ENCODE results near the gene TMEM207.

The TMEM207 gene

GRCh38 chr3:190385731-190386688 lies 63.7 kb downstream of the TMEM207 start:
- DNase-seq (ENCODE audit: low spot score), result no peak

- DNase-seq (ENCODE audit: low spot score), result peak; percentile 15
These were observed 65.4 kb downstream of the TMEM207 start for GRCh38 chr3:190384309-190384756.

- no peak for DNase-seq (ENCODE audit: low spot score)
These were observed 67.6 kb downstream of the TMEM207 start for GRCh38 chr3:190382082-190382481.

DNA sequence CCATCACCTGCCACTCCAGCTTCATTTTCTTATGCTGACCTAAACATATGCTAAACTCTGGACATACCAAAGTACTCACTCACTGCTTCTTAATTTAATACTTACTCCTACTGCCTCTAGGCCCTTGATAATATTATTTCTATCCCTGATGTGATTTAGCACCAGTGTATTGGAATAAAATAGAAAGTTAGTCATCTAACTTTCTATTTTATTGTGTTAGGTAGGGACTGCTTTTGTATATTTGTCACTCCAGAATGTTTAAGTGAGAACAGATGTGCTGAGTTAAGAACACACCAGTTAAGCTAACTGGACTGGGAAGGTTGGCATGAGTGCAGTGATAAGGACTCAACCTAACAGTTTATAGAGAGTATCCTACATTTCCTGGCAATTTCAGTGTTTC lies 68.3 kb downstream of the TMEM207 start:
- DNase-seq (ENCODE audit: low spot score), result no peak

GRCh38 chr3:190380184-190380583 lies 69.5 kb downstream of the TMEM207 start:
- no peak for DNase-seq (ENCODE audit: low spot score)
